Measurements from ENCODE around the gene KSR1. TPM values are rescaled to one million over a fixed set of nuclear protein-coding genes. Genes with fewer than 3 reads are reported as not detected.
"Not testable (repeated sequence)": the region's sequence is repeated elsewhere in the genome, so short reads cannot be mapped to it uniquely, and the experiment has no call there.

Gene KSR1
- polyA plus RNA-seq, 3 donors: 23.5 to 203 (median 28.7) TPM

- WGBS, 3 donors: 74 to 89% (median 77%) methylated on average over 6 of the region's 6 CpGs
- H3K27ac ChIP-seq (ENCODE audit: low read depth, low read length): no peak overlapping the region
These were observed 9.5 kb upstream of the KSR1 start for GRCh38 chr17:27446569-27447301.

DNA sequence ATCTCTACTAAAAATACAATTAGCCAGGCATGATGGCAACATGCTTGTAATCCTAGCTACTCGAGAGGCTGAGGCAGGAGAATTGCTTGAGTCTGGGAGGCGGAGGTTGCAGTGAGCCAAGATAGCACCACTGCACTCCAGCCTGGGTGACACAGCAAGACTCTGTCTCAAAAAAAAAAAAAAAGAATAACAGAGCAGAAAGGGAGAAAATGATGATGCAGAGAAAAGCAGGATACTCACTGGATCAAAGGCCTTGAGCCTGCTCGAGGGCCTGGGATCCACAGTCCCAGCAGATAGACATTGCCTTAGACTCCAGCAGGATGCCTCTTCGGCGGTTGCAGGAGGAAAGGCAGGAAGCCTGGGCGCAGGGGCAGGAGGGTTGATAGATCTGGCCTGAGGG, 7.7 kb upstream of the KSR1 start:
- H3K27ac ChIP-seq (ENCODE audit: low read depth, low read length): not testable (repeated sequence)
- WGBS, 3 donors: 76 to 88% (median 88%) methylated on average over 6 of the region's 6 CpGs

DNA sequence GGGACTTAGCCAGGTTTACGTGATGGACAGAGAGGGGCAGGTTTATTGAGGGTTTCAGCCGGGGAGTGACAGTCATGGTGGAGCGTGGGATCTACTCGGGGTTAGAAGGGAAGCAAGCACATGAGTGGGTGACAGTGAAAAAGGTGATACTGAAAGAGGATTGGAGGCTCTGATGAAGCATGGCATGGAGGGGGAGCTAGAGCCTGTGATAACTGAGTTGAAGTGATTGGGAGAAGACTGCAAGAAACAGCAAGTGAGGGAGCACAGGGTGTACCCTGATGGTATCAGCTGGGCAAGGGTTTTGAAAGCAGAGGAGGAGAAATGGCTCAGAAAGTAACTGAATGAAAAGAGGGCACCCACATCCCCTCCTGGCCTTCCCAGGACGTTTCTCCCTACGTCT, 6.7 kb upstream of the KSR1 start:
- no peak overlapping the region for H3K27ac ChIP-seq (ENCODE audit: low read depth, low read length)
- 80 to 87% (median 85%) methylated on average over 6 of the region's 6 CpGs for WGBS, 3 donors

GRCh38 chr17:27449988-27450387, 6.3 kb upstream of the KSR1 start:
- no peak overlapping the region for H3K27ac ChIP-seq (ENCODE audit: low read depth, low read length)
- 64 to 92% (median 90%) methylated on average over 5 of the region's 5 CpGs for WGBS, 3 donors

- 54 to 90% (median 59%) methylated on average over 1 of the region's 1 CpG for WGBS, 3 donors
- H3K27ac ChIP-seq (ENCODE audit: low read depth, low read length): no peak overlapping the region
These were observed 5.8 kb upstream of the KSR1 start for GRCh38 chr17:27450416-27450815.

GRCh38 chr17:27451906-27452305, 4.3 kb upstream of the KSR1 start:
- 96 to 100% (median 99%) methylated on average over 3 of the region's 3 CpGs for WGBS, 3 donors
- no peak overlapping the region for H3K27ac ChIP-seq (ENCODE audit: low read depth, low read length)

GRCh38 chr17:27452828-27453227, 3.4 kb upstream of the KSR1 start:
- 68 to 72% (median 69%) methylated on average over 5 of the region's 5 CpGs for whole genome bisulfite sequencing, 3 donors
- H3K27ac ChIP-seq (ENCODE audit: low read depth, low read length): no peak overlapping the region

GRCh38 chr17:27453471-27453870, 2.8 kb upstream of the KSR1 start:
- no peak overlapping the region for H3K27ac ChIP-seq (ENCODE audit: low read depth, low read length)
- 62 to 100% (median 63%) methylated on average over 2 of the region's 2 CpGs for WGBS, 3 donors

GRCh38 chr17:27454089-27454488, 2.2 kb upstream of the KSR1 start:
- H3K27ac ChIP-seq (ENCODE audit: low read depth, low read length): no peak overlapping the region
- WGBS, 3 donors: 82 to 87% (median 87%) methylated on average over 4 of the region's 4 CpGs

- H3K27ac ChIP-seq (ENCODE audit: low read depth, low read length): no peak overlapping the region
- WGBS, 3 donors: 23 to 31% (median 30%) methylated on average over 12 of the region's 12 CpGs
These were observed 873 bp upstream of the KSR1 start for GRCh38 chr17:27455236-27455913.

DNA sequence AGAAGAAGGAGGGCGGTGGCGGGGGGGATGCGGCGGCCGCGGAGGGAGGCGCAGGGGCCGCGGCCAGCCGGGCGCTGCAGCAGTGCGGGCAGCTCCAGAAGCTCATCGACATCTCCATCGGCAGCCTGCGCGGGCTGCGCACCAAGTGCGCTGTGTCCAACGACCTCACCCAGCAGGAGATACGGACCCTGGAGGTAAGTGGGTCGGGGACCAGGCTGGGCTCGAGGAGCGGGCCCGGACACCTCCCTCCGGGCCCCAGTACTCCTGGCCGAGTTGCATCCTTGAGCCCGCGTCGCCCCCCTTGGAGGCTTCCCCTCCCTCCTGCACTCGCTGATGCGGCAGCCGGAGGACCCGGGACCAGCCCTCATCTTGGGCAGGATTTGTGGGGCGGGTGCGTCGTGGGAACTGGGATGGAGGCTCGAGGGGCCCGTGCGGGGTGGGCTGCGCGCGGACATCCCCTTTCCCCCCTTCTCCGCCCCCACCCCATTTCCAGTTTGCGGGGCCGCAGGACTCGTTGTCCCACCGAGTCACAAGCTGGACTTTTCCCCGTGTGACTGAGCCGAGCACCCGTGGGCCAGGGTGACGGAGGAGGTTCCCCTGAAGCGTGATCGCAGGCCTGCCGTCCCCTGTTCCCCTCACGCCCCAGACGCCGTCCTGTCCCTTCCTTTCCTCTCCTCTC, 572 bp downstream of the KSR1 start:
- H3K27ac ChIP-seq (ENCODE audit: low read depth, low read length): no peak overlapping the region
- WGBS, 3 donors: 0 to 2% (median 1%) methylated on average over 44 to 57 of the region's 57 CpGs

DNA sequence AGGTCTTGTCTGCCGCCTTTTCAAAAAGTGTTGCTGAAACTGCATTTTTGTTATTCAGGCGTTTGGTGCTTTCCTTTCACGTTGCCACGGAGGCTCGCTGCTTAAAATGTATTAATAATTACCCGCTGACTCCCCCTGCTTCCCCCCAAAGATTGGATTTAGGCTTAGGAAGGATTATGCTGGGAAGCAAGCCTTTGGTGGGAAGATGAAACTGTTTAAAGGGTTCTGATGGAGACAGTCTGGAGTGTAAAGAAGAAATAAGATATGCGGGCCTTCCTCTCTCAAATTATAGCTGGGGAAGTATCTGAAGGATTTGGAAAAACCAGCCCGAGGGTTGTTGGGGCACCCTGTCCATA, 1.1 kb downstream of the KSR1 start:
- WGBS, 3 donors: 5 to 8% (median 7%) methylated on average over 8 of the region's 8 CpGs
- H3K27ac ChIP-seq (ENCODE audit: low read depth, low read length): no peak overlapping the region

DNA sequence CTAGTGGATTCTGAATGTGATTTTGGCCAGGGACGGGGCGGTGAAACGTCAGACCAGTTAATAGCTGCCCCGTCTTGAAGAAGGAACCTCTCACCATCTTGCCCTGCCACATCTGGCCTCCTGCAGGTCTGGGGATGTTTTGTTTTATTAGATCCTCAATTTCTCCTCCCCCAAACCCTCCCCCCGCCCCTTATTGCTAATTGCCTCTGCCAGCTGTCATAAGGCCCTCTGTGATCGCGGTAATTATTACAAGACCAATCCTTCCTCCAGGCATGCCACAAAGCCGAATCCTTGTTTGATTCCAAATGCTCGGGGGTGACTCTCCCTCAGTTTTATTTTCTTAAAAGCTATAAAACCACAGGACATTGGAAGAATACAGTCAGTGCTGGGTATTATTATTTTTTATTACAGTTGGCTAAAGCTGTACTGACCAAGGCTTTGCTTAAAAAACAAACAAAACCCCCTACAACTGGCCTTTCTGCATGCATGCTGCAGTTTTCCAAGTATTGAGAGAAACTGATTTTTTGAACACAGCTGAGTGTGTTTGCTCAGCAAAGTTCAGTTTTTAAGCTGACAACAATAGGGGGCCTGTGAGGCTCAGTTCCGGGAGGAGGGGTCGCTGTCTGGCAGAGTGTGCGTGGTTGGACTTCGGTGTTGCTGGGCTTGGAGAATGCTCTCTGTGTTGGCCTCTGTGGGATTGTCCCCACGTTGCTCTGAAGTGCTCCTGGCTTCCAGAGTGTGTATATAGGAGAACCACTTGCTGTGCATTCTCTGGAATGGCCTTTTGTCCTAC, 1.7 kb downstream of the KSR1 start:
- H3K27ac ChIP-seq (ENCODE audit: low read depth, low read length): no peak overlapping the region
- WGBS, 3 donors: 13 to 35% (median 30%) methylated on average over 14 of the region's 14 CpGs

GRCh38 chr17:27458524-27458908, 2.3 kb downstream of the KSR1 start:
- no peak overlapping the region for H3K27ac ChIP-seq (ENCODE audit: low read depth, low read length)
- WGBS, 3 donors: 42 to 72% (median 55%) methylated on average over 6 of the region's 6 CpGs

GRCh38 chr17:27459433-27459832, 3.2 kb downstream of the KSR1 start:
- H3K27ac ChIP-seq (ENCODE audit: low read depth, low read length): no peak overlapping the region
- 45 to 64% (median 60%) methylated on average over 7 of the region's 7 CpGs for whole genome bisulfite sequencing, 3 donors

- H3K27ac ChIP-seq (ENCODE audit: low read depth, low read length): no peak overlapping the region
- 37 to 81% (median 77%) methylated on average over 6 of the region's 6 CpGs for whole genome bisulfite sequencing, 3 donors
These were observed 4.0 kb downstream of the KSR1 start for GRCh38 chr17:27460196-27460725.

DNA sequence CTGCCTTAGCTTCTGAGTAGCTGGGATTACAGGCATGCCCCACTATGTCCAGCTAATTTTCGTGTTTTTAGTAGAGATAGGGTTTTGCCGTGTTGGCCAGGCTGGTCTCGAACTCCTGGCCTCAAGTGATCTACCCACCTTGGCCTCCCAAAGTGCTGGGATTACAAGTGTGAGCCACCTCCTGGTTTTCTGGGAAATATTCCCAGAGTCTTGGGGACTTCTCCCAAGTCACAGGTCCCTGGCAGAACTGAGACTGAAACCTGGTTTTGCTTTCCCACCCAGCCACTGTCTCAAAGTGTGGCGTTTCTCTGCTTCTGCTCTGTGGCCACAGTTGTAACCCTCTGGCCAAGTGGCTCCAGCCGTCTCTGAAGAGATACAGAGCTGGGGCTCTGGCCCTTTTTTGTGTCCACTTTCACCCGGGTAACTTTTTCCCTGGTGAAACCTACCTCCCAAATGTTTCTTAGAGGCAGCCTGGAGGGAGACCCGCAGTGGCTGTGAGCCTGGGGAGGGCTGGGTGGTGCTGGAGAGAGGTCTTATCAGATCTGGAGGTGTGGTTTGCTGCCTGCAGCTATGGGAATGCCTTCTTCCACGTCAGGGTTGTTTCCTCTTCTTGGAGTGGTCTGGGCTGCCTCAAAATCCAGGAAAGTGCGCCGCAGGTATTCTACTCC, 5.1 kb downstream of the KSR1 start:
- 49 to 74% (median 69%) methylated on average over 10 of the region's 10 CpGs for WGBS, 3 donors
- no peak overlapping the region for H3K27ac ChIP-seq (ENCODE audit: low read depth, low read length)

DNA sequence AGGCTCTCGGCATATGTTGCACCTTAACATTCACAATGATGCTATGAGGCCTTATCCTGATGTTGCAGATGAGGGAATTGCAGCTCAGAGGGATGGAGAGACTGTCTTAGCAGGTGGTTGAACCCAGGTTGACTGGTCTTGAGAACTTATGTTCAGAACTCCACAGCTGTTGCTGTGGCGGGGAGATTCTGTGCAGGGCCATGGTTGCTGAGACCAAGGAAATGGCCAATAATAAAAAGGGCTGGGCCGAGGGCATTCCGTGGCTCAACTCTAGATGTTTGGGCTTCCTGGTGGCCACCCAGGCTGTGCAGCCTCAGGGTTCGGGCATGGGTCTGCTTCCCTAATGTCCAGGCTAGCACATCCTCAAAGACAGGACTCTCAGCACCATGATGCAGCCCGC, 5.9 kb downstream of the KSR1 start:
- no peak overlapping the region for H3K27ac ChIP-seq (ENCODE audit: low read depth, low read length)
- WGBS, 3 donors: 84 to 91% (median 90%) methylated on average over 6 of the region's 6 CpGs

Data from adipose tissue (tissue), 3 donors.